Endothelial cell (in vitro differentiated cells): ENCODE measurements around the gene ZNF831. TPM values are rescaled to one million over a fixed set of nuclear protein-coding genes. Genes with fewer than 3 reads are reported as not detected.

Source experiments
- DNase-seq: peaks from one replicate; pipeline ENCODE4 v3.0.0; 2021; ENCODE audit warnings: low spot score
- H3K27ac Mint-ChIP-seq: one replicate; pipeline ENCODE4 v1.8.0; 2021; ENCODE audit warnings: mixed read lengths, inconsistent platforms; ENCODE audit not compliant: unreplicated experiment
- H3K27me3 Mint-ChIP-seq: one replicate; pipeline ENCODE4 v1.8.0; 2021; ENCODE audit warnings: mild to moderate bottlenecking, moderate library complexity, mixed read lengths, inconsistent platforms; ENCODE audit not compliant: unreplicated experiment
- H3K36me3 Mint-ChIP-seq: one replicate; pipeline ENCODE4 v1.8.0; 2021; ENCODE audit warnings: mild to moderate bottlenecking, low read depth, mixed read lengths, inconsistent platforms; ENCODE audit not compliant: unreplicated experiment
- H3K4me1 Mint-ChIP-seq: one replicate; pipeline ENCODE4 v1.8.0; 2021; ENCODE audit warnings: mild to moderate bottlenecking, mixed read lengths, inconsistent platforms; ENCODE audit not compliant: unreplicated experiment
- H3K4me3 Mint-ChIP-seq: one replicate; pipeline ENCODE4 v1.8.0; 2021; ENCODE audit warnings: mild to moderate bottlenecking, mixed read lengths, inconsistent platforms; ENCODE audit not compliant: unreplicated experiment
- H3K9me3 Mint-ChIP-seq: one replicate; pipeline ENCODE4 v1.8.0; 2021; ENCODE audit warnings: mixed read lengths, inconsistent platforms; ENCODE audit not compliant: unreplicated experiment
- total RNA-seq: library from RNA; stranded (reverse); fragmentation: NEBNext Ultra II Directional; extraction: Animal tissue kit (Norgen Biotek cat#: 25700); gene quantifications from one replicate; pipeline ENCODE4 v1.2.1, GENCODE V29; 2021; ENCODE audit not compliant: unreplicated experiment
- TF ChIP-seq, protein P1 (sequence below): fragments of 200-600 bp; sonication (generic); IDR thresholded peaks from one replicate; pipeline ENCODE4 v1.5.0; 2021; ENCODE audit warnings: antibody characterized with exemption; ENCODE audit not compliant: unreplicated experiment

The ZNF831 gene
- total RNA-seq, 1 donor from 2014 or later: 0.56 TPM

DNA sequence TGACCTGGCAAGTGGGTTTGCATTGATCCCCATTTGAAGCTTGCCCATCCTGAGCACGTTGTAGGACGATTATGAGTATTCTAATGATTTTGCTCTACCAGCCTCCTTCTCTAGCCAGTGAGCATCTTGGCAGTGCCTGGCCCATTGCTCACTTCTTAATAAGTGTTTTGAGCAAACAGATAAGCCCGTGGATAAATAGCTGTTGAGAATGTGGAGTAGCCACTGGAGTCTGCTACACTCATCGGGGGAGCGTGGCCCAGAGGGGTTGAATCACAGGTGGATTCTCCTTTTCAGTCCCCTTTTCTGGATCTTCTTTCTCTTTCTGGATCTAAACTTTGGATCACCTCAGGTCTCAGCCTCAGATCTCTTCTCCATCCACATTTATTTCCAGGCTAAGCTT is 120.8 kb downstream of the ZNF831 start:
- Mint-ChIP-seq H3K4me3 (no peak overlapping the region), H3K9me3 (no peaks in the 10 kb centered on the region), H3K27me3 (peaks cover 3% of the 10 kb centered on the region), H3K36me3 (no peaks in the 10 kb centered on the region), H3K27ac (no peak overlapping the region), H3K4me1 (no peaks in the 10 kb centered on the region)
- no peak for DNase-seq
- TF ChIP-seq, protein P1, sequence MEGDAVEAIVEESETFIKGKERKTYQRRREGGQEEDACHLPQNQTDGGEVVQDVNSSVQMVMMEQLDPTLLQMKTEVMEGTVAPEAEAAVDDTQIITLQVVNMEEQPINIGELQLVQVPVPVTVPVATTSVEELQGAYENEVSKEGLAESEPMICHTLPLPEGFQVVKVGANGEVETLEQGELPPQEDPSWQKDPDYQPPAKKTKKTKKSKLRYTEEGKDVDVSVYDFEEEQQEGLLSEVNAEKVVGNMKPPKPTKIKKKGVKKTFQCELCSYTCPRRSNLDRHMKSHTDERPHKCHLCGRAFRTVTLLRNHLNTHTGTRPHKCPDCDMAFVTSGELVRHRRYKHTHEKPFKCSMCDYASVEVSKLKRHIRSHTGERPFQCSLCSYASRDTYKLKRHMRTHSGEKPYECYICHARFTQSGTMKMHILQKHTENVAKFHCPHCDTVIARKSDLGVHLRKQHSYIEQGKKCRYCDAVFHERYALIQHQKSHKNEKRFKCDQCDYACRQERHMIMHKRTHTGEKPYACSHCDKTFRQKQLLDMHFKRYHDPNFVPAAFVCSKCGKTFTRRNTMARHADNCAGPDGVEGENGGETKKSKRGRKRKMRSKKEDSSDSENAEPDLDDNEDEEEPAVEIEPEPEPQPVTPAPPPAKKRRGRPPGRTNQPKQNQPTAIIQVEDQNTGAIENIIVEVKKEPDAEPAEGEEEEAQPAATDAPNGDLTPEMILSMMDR: no peak

DNA sequence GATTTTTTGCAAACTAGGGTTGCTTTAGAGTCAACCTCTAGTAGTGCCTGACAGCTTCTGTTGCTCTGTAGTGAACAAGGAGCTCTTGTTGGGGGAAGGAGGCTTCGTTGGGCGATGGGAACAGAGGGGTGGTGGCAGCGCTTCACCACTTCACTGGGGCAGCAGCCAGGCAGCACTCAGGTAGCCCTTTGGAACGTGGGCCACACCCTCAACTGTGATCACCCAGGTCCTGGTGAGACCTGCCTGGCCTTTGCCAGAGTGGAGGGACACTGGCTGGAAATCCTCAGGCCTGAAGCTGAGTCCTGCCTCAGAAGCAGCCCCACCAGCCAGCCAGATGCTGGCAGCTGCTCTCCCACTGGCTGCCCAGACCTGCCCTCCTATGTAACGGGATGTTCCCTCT is 126.4 kb downstream of the ZNF831 start:
- no peak overlapping the region for H3K4me3 Mint-ChIP-seq

DNA sequence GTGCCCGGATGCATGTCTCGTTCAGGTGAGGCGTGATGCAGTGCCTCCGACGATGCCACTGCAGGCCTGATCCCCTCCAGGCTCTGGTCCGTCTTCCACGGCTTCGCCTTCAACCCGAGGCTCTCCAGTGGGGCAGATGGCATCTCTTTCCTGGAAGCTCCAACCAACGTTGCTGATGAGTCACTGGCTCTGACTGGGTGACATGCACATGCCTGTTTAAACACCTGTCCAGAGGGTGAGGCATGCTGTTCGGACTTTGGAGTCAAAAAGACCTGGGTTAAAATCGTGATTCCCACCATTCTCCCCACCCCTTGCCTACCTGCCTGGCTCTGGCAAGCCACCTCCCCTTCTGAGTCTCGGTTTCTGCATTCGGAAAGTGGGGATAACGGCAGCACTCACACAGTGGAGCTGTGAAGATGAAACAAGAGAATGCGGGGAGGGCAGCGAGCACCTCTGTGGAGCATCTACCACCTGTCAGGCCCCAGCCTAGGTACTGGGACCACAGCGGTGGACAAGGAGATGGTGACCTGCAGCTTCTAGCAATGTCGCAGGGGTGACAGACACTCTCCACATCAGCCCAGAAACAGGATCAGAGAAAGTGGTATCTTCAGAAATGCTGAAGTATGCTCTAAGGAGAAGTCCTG is 128.2 kb downstream of the ZNF831 start:
- Mint-ChIP-seq H3K9me3 (no peaks in the 10 kb centered on the region), H3K4me1 (no peaks in the 10 kb centered on the region), H3K27me3 (peaks cover 5% of the 10 kb centered on the region), H3K36me3 (no peaks in the 10 kb centered on the region), H3K27ac (no peak overlapping the region), H3K4me3 (no peak overlapping the region)
- DNase-seq: no peak
- TF ChIP-seq, protein P1: no peak

More for the DNA sequence above, 126.4 kb downstream of the ZNF831 start:
- H3K36me3 Mint-ChIP-seq: no peaks in the 10 kb centered on the region
- H3K27ac Mint-ChIP-seq: no peak overlapping the region
- TF ChIP-seq, protein P1: no peak
- no peak for DNase-seq
- H3K4me1 Mint-ChIP-seq: no peaks in the 10 kb centered on the region
- H3K9me3 Mint-ChIP-seq: no peaks in the 10 kb centered on the region
- H3K27me3 Mint-ChIP-seq: peaks cover 2% of the 10 kb centered on the region

DNA sequence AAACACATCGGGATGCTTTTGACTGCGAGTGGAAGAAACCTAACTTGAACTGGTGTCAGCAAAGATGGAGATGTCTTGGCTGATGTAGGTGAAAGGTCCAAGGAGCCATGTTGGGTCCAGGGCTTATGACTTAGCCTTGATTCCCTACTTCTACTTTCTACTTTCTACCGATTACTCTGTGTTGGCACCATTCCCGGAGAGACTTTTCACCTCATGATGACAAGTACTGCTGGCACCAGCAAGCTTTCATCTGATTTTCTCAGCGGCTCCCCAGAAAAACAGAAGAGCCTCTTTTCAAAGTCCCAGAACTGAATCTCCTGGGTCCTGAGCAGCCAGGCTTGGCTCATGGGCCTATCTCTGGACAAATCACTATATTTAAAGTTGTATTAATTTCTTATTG is 131.9 kb downstream of the ZNF831 start:
- TF ChIP-seq, protein P1: no peak
- H3K27me3 Mint-ChIP-seq: peaks cover 3% of the 10 kb centered on the region
- no peak overlapping the region for H3K27ac Mint-ChIP-seq

DNA sequence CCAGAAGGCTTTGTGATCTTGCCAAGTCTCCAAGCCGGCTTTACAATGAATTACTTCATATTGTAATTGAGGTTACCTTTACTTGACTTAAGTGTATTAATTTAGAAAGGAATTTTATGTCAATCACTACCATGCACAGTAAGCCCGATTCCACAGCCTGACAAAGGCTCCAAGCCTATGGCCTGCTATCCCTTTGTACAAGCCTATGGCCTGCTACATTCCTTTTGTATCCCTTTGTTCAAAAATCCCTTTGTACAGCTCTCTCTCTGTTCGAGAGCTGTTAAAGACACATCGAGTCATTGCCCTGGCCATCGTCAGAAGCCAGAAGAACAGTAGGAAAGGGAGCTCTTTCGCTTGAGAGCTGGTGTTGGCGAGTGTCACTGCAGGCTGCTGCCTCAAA is 134.1 kb downstream of the ZNF831 start:
- Mint-ChIP-seq H3K4me1 (no peaks in the 10 kb centered on the region), H3K27me3 (peaks cover 5% of the 10 kb centered on the region), H3K27ac (no peak overlapping the region), H3K9me3 (no peaks in the 10 kb centered on the region), H3K36me3 (no peaks in the 10 kb centered on the region), H3K4me3 (no peak overlapping the region)
- TF ChIP-seq, protein P1: no peak
- DNase-seq: no peak

More for the DNA sequence above, 131.9 kb downstream of the ZNF831 start:
- Mint-ChIP-seq H3K36me3 (no peaks in the 10 kb centered on the region), H3K4me1 (no peaks in the 10 kb centered on the region), H3K4me3 (no peak overlapping the region), H3K9me3 (no peaks in the 10 kb centered on the region)
- DNase-seq: no peak
